Stimulated activated CD8-positive, alpha-beta memory T cell treated with anti-CD3 and anti-CD28 coated beads, Interleukin-7, amount 100 ng/mL, for 1 hour (primary cell): ENCODE measurements around the gene GRK5.
A peak's percentile ranks its signal among the peaks of the same experiment; 100 is the strongest.

Experiments used
- DNase-seq, 2 donors: peaks; one replicate each; pipeline ENCODE4 v3.0.0-alpha.2; 2020; ENCODE audit warnings: low read depth in 2 of 2

Gene GRK5

DNA sequence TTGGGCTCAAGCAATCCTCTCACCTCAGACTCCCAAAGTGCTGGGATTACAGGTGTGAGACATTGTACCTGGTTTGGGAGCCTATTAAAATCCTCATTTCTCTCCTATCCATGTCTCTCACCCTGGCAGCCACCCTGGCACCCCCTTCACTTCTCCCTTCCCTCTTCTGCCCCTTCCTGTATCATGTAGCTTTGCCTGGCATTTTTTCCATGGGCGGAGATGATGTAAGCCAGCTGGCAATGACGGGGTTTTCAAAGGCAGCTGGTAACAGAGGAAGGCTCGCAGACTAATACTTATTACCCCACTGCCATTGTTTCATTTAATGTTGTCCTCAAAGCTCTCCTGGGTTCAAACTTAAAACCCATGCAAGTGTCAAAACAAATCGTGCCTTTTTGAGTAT, 273.3 kb downstream of the GRK5 start:
- DNase-seq = no peak

DNA sequence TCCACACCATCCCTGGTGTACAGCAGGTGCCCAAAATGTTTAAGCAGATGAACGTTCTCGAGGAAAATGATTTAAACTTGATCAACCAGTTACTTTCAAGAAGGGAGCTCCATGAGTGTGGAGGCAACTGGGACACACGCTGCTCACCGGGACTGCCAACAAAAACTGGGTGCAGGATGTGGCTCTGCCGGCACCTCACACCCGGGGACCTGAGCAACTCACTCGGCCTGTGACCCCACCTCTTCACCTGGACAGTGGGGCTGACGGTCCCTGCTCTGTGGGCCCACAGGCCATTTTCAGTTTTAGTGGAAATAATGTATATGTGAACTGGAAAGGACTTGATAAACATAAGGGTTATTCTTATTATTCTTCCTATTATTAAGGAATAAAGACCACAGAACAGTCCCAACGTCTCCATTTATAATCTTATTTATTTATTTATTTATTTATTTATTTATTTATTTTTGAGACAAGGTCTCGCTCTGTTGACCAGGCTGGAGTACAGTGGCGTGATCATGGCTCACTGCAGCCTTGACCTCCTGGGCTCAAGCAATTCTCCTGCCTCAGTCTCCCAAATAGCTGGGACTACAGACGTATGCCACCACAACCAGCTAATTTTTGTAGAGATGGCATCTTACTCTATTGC, 274.5 kb downstream of the GRK5 start:
- DNase-seq = no peak

GRCh38 chr10:119483001-119483400, 275.6 kb downstream of the GRK5 start:
- DNase-seq = no peak

DNA sequence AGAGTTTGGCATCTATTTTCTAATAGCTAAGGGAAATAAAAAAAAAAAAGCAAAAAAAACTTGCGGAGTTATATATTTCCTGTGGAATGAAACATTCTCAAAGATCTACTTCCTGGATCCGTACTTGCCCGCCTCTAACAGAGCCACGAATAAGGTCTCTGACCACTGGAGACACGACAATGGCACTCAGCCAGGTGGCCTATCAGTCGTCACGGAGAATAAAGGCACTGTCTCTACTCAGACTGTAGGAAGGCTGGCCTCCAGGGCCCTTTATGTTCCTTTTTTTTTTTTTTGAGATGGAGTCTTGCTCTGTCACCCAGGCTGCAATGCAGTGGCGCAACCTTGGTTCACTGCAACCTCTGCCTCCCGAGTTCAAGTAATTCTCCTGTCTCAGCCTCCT, 276.5 kb downstream of the GRK5 start:
- no peak for DNase-seq

DNA sequence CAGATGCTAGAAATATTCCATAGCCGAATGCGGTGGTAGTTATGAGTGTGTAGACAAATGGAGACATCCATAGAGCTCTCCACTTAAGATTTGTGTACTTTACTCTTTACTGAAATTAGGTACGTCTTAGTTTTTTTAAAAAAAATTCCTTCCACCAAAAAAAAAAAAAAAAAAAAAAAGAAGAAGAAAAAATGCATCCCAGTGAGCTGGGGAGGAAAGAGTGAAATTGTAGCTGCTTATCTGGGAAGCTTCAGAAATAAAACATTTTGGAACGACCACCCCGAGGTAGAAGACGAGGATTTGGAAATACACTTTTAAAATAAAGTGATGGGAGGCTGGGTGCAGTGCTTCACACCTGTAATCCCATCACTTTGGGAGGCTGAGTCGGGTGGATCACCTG, 281.3 kb downstream of the GRK5 start:
- no peak for DNase-seq

GRCh38 chr10:119489991-119490326, 282.6 kb downstream of the GRK5 start:
- no peak for DNase-seq

DNA sequence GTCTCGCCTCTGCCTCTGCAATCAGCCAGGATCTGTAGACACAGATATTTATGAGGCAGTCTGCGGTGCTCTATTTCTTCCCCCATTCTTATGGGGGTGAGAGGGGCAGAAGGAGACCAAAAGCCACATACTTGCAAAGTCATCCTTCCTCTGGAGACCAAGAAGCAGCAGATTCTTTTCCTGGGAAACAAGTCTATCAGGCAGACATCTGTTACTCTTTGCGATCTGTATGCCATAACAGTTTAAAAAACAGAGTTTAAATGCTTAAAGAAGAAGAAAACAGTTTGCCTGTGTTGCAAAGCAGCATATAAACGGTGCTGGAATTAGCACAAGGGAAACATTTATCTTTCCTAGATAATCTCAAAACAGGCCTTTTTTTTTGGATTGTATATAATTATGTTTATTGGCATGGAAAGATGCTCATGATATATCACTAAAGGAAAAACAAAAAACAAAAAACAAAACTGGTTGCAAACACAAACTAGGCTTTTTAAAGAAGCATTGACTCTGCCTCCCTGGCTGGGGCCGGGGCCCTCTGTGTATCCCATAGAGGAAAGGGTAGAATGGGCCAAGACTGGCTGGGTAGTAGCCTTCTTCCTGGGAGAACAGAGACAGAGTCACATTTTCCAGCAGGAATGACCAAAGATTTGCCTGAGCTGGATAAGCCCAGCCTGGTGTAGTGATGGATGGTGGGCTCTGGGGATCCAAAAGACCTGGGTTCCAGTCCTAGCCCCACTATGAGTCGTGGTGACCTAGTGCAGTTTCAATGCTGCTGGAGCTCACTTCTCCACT, 284.8 kb downstream of the GRK5 start:
- no peak for DNase-seq

- no peak for DNase-seq
Observed at GRCh38 chr10:119493155-119493554, 285.8 kb downstream of the GRK5 start.

DNA sequence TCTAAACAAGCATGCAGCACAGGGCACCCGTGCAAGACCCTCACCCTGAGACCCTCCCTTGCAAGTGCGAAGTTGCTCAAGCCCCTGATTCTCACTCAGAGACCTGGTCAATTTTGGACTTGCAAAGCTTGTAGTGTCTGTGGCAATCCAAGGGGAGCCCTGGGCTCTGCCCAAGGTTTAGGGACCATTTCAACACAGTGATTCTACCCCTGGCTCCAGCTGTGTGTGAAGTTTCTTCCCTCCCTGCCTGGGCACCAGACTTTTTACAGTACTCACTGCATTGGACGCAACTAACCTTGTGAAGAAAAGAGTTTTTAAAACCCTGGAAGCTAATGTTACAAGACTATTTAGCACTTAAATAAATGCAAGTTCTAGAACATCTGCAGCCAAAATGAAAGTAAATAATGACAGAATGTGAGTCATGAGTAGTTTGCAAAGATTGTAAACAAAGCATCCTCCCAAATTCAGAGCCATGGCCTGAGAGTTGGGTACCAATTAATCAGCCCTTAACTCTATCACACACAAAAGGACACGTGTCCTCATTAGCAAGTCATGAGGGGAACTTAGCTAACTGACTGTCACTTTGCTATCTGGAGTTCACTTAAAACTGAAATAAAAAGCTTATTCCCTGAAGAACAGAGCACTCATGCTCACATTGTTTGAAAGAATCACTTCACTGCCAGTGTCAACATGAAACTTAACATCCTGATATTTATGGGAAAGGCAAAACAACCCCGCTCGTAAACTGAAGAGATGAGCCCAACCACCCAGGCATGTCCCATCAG, 287.1 kb downstream of the GRK5 start:
- DNase-seq = no peak

DNA sequence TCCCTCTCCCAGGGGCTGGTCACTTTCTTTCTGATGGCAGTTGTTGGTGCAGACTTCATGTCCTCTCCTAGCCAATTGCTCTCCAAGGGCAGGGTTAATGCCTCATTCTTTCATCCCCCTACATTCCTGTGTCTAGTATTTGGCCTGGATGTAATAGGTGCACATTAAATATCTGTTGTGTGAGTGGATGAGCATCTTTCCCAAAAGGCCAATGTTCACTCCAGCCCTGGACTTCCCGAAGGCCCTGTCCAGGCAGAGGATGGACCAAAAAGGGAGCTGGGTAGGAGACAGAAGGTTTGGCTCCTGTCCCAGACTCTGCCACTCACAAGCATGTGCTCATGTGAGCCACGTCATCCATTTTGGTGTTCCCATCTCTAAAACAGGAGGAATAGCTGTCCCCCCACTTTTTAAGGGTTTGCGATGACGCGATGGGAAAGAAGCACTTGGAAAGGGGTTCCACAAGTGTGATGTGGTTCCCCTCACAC, 287.7 kb downstream of the GRK5 start:
- DNase-seq = no peak

DNA sequence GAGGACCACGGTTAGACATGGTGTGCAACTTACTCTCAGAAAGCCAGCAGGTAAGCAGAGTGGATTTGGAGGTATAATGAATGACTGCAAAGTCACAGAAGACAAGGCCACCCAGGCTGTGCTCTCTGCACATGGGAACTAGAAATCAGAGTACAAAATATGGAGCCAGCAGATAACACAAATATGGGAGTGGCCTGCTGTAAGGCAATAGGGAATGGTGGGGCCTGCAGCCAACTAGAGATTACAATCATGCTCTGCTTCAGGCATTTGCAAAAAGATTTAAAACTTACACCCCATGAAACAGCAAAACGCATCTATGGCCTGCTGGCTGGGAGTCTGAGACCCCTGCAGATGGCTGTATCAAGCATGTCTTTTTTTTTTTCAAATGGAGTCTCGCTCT, 288.2 kb downstream of the GRK5 start:
- no peak for DNase-seq

DNA sequence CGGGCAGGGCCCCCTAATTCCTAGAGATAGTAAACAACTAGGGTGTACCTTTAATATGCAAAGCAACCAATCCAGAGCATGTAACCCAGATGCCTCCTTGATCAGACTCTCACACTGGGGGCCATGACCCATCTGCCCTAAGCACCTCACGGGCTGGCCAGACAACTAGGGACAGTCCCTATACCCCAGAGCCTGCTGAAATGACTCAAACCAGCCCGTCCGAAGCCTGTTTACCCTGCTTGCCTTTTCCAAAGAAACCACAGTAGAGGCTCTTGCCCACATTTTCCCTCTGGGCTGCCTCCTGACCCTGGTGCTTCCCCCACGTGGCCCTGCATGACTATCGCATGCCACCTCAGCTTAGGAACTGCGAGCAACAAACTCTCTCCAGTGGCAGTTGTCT, 288.9 kb downstream of the GRK5 start:
- no peak for DNase-seq

GRCh38 chr10:119497243-119497642, 289.9 kb downstream of the GRK5 start:
- DNase-seq = no peak

- no peak for DNase-seq
Observed at GRCh38 chr10:119498889-119499676, 291.7 kb downstream of the GRK5 start.

GRCh38 chr10:119499677-119500002, 292.3 kb downstream of the GRK5 start:
- no peak for DNase-seq

- DNase-seq = no peak
Observed at GRCh38 chr10:119500123-119500795, 292.9 kb downstream of the GRK5 start.

DNA sequence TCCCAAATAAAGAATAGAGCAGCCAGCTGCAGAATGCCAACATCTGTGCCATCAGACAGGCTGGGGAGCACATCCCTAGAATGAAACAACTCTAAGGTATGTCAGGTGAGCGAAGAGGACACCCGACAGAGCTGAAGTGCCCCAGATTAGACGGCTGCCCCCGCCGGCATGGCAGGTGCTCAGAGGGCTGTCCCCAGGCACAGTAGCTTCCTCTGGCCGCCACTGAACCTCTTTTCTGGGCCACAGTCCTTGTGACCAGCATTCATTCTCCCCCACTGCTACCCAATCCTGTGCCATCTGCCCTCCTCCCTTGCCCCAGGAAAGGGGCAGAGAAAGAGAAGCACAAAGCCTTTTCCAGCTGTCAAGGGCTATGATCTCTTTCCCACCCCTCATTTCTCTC, 293.4 kb downstream of the GRK5 start:
- no peak for DNase-seq

- DNase-seq = no peak
Observed at GRCh38 chr10:119501690-119502089, 294.3 kb downstream of the GRK5 start.

DNA sequence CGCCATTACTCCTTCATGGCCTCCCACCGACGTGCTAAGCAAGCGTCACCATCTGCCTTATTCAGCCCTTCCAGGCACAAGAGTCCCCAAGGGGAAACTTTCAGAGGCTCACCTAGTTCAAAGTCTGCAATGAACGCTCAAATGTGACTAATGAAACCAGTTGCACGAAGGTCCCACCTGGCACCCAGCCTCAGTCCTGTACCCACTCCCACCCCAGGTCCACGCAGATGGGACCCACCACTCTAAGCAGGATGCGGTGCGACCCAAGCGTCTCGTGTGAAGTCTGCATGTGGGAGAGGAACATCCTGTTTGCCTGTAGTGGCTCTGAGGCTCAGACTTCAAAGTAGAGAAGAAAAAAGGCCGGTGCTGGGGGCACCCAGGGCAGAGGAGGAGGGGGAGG, 294.8 kb downstream of the GRK5 start:
- peak; percentile 43 to 58 for DNase-seq

DNA sequence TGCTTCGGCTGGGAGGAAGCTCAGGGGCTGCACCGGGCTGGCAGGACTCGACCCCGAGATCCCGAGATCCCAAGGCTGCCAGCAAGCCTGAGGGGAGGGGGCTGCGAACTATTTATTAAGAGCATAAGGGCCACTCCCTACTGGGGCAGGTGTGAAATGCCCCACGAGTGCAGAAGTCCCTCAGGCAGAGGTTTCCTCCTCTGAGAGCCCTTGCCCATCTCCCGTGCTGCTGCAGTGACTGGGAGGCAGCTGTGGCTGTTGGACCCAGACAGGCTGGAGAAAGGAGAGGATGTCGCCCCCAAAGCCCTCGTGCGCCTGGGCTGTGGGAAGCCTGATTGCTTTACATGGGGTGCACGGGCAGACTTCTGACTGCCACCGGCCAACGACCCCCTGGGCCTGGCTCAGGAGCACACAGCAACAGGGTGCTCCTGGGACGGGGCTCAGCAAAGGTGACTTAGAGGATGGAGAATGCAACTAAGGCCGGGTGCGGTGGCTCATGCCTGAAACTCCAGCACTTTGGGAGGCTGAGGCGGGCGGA, 295.3 kb downstream of the GRK5 start:
- no peak for DNase-seq

GRCh38 chr10:119503821-119504220, 296.4 kb downstream of the GRK5 start:
- no peak for DNase-seq
